GM21723 (cell line): ENCODE results near the gene COL4A6.

ENCODE experiments used
- ATAC-seq: cut with Tn5 transposase; IDR thresholded peaks from one replicate; pipeline ENCODE4 v1.9.1; 2021; ENCODE audit warnings: mild to moderate bottlenecking, moderate library complexity; ENCODE audit not compliant: unreplicated experiment

The COL4A6 gene

GRCh38 chrX:108219949-108220601 lies 218.1 kb downstream of the COL4A6 start:
- ATAC-seq = no peak

- ATAC-seq = no peak
Measured at GRCh38 chrX:108217876-108218275, 220.3 kb downstream of the COL4A6 start.

GRCh38 chrX:108216919-108217571 lies 221.2 kb downstream of the COL4A6 start:
- ATAC-seq = no peak

GRCh38 chrX:108216405-108216804 lies 221.8 kb downstream of the COL4A6 start:
- ATAC-seq = no peak

- no peak for ATAC-seq
Measured at GRCh38 chrX:108211301-108211700, 226.9 kb downstream of the COL4A6 start.

GRCh38 chrX:108209006-108209554 lies 229.1 kb downstream of the COL4A6 start:
- no peak for ATAC-seq

GRCh38 chrX:108203540-108203939 lies 234.7 kb downstream of the COL4A6 start:
- ATAC-seq = no peak

- ATAC-seq = no peak
Measured at GRCh38 chrX:108199691-108200090, 238.5 kb downstream of the COL4A6 start.

GRCh38 chrX:108199041-108199440 lies 239.2 kb downstream of the COL4A6 start:
- ATAC-seq = no peak

GRCh38 chrX:108198420-108198819 lies 239.8 kb downstream of the COL4A6 start:
- no peak for ATAC-seq

GRCh38 chrX:108186811-108187210 lies 251.4 kb downstream of the COL4A6 start:
- ATAC-seq = no peak

GRCh38 chrX:108178143-108178498 lies 260.1 kb downstream of the COL4A6 start:
- no peak for ATAC-seq

- no peak for ATAC-seq
Measured at GRCh38 chrX:108177351-108178142, 260.7 kb downstream of the COL4A6 start.

- ATAC-seq = no peak
Measured at GRCh38 chrX:108173874-108174273, 264.3 kb downstream of the COL4A6 start.

GRCh38 chrX:108171671-108172070 lies 266.6 kb downstream of the COL4A6 start:
- ATAC-seq = no peak

- no peak for ATAC-seq
Measured at GRCh38 chrX:108169768-108170167, 268.5 kb downstream of the COL4A6 start.

- no peak for ATAC-seq
Measured at GRCh38 chrX:108168961-108169740, 269.1 kb downstream of the COL4A6 start.

- no peak for ATAC-seq
Measured at GRCh38 chrX:108167211-108167872, 270.9 kb downstream of the COL4A6 start.

GRCh38 chrX:108165383-108166111 lies 272.7 kb downstream of the COL4A6 start:
- ATAC-seq = no peak
